ENCODE results near the gene SCFD1. TPM values are rescaled to one million over a fixed set of nuclear protein-coding genes. Genes with fewer than 3 reads are reported as not detected.

SCFD1 gene
- total and polyA plus RNA-seq, 10 of the 15 experiments (the other 5 are each of a cell fraction or from before 2014, with no cell fraction given), result 61.5 to 98.4 (median 82.5) TPM

GRCh38 chr14:30692669-30693068 is 70.5 kb downstream of the SCFD1 start:
- H3K4me3 ChIP-seq, result no peak overlapping the region
- H3K9me3 ChIP-seq (replicated peaks; ENCODE audit: control insufficient read depth, insufficient read depth, low read length), result no peaks in the 10 kb centered on the region
- TF ChIP-seq POU2F2 (IDR thresholded peaks at IDR 0.05; ENCODE audit: borderline replicate concordance, low read depth, low read length) (no peak), ETV6 (conservative IDR thresholded peaks at IDR 0.05 in 1 of 2, IDR thresholded peaks at IDR 0.05 in 1 of 2; ENCODE audit: borderline replicate concordance in 1 of 2, low read depth in 1 of 2) (no peak), BRCA1 (IDR thresholded peaks at IDR 0.05; ENCODE audit: low read depth, low read length) (no peak), SUPT20H (IDR thresholded peaks at IDR 0.05; ENCODE audit: borderline replicate concordance, control insufficient read depth, low read depth, low read length) (no peak), POLR2AphosphoS2 (IDR thresholded peaks at IDR 0.05; ENCODE audit: low read depth, low read length) (no peak), ZZZ3 (IDR thresholded peaks at IDR 0.05; ENCODE audit: control insufficient read depth, insufficient read length, low read depth) (no peak), NFIC (IDR thresholded peaks at IDR 0.05; ENCODE audit: low read depth, low read length) (no peak), KDM1A (IDR thresholded peaks at IDR 0.05; ENCODE audit: borderline replicate concordance) (no peak), RAD21 (IDR thresholded peaks at IDR 0.05; ENCODE audit: insufficient read depth, low read depth, low read length) (no peak), WRNIP1 (IDR thresholded peaks at IDR 0.05; ENCODE audit: borderline replicate concordance, low read depth, low read length) (no peak), ZNF622 (IDR thresholded peaks at IDR 0.05) (no peak), CHD4 (IDR thresholded peaks at IDR 0.05) (no peak), CEBPZ (IDR thresholded peaks at IDR 0.05; ENCODE audit: low read depth, low read length) (no peak)
- POLR2A ChIA-PET, result interaction anchor here (0.6 kb wide), 1 partner anchor 358 kb away, joined by 3 read pairs; no protein-coding TSS in a partner anchor
- DNase-seq (ENCODE audit: low read depth, low spot score) (no peak), ATAC-seq (no peak), FAIRE-seq (no peak)
- SMC1A ChIA-PET (ENCODE audit: uncharacterized antibody, unreplicated experiment), result interaction anchor here (0.6 kb wide), 1 partner anchor 79 kb away, joined by 3 read pairs; no protein-coding TSS in a partner anchor
- H3K36me3 ChIP-seq (ENCODE audit: control insufficient read depth in 2 of 2, insufficient read depth in 2 of 2, low read length in 1 of 2), result peaks cover 0 to 4% of the 10 kb centered on the region in 2 experiments; a peak in 3 of 4 replicates
- H4K20me1 ChIP-seq (ENCODE audit: control insufficient read depth, insufficient read depth), result no peaks in the 10 kb centered on the region
- in situ Hi-C loops (cut with MboI) (no loop called here), intact Hi-C loops (cut with micrococcal nuclease; ENCODE audit: unreplicated experiment) (no loop called here)
- no peak overlapping the region for H3K4me2 ChIP-seq (ENCODE audit: control insufficient read depth, insufficient read depth)
- no peak overlapping the region for H2AFZ ChIP-seq (ENCODE audit: control insufficient read depth, low read depth, low read length)
- RAD21 ChIA-PET (ENCODE audit: unreplicated experiment), result no interaction called here
- TSS peak; percentile 28 for BruUV-seq (replicated peaks)
- no peaks in the 10 kb centered on the region for H3K27me3 ChIP-seq (replicated peaks in 1 of 2; ENCODE audit: control insufficient read depth in 2 of 2, insufficient read depth in 2 of 2, low read length in 1 of 2)
- CTCF ChIA-PET, result interaction anchor here (0.7 to 1.2 kb wide), 5 partner anchors 9 to 223 kb away, joined by 3 to 4 read pairs (median 3); no protein-coding TSS in a partner anchor
- no peaks in the 10 kb centered on the region for H3K79me2 ChIP-seq (ENCODE audit: control insufficient read depth, insufficient read depth, low read length)
- WGBS (ENCODE audit: insufficient coverage, insufficient replicate concordance, low lambda C conversion rate, missing lambda C conversion rate), result 91% methylated on average over 1 of the region's 1 CpG
- H3K9ac ChIP-seq (ENCODE audit: control insufficient read depth, insufficient read depth, low read length), result no peak overlapping the region
- H3K4me1 ChIP-seq (ENCODE audit: control insufficient read depth, insufficient read depth, low read length), result no peaks in the 10 kb centered on the region
- H3K27ac ChIP-seq (ENCODE audit: control insufficient read depth, insufficient read depth), result no peak overlapping the region
